PFSK-1 (cell line): Measurements from ENCODE around the gene MAP1S.

Source experiments
- FOXP2 ChIP-seq: optimal IDR thresholded peaks from 2 replicates; pipeline ENCODE3; 2011; ENCODE audit warnings: borderline replicate concordance, control low read depth, inconsistent platforms; ENCODE audit not compliant: insufficient read depth; ENCODE audit errors: extremely low read length, extremely low read depth
- POLR2AphosphoS5 ChIP-seq: IDR thresholded peaks from 2 replicates; pipeline ENCODE4 v1.6.1; 2012; ENCODE audit warnings: low read depth, mild to moderate bottlenecking, control low read depth, low read length, moderate library complexity
- REST ChIP-seq, 2 experiments: IDR thresholded peaks; 2 replicates each; pipeline versions ENCODE4 v1.6.1 to v1.8.0; 2011 to 2012; ENCODE audit warnings: low read depth in 2 of 2, low read length in 2 of 2, control low read depth in 1 of 2, inconsistent platforms in 1 of 2, mild to moderate bottlenecking in 1 of 2, moderate library complexity in 1 of 2; ENCODE audit not compliant: insufficient read depth in 1 of 2
- SIN3A ChIP-seq: IDR thresholded peaks from 2 replicates; pipeline ENCODE4 v1.6.1; 2012; ENCODE audit warnings: mild to moderate bottlenecking, low read length, moderate library complexity, borderline replicate concordance; ENCODE audit not compliant: insufficient read depth
- TAF1 ChIP-seq: IDR thresholded peaks from 2 replicates; pipeline ENCODE4 v1.6.1; 2012; ENCODE audit warnings: low read length, control low read depth, borderline replicate concordance; ENCODE audit not compliant: insufficient read depth

Gene MAP1S

GRCh38 chr19:17775991-17776803 lies 56.9 kb downstream of the MAP1S start:
- TF ChIP-seq POLR2AphosphoS5 (no peak), FOXP2 (no peak), SIN3A (no peak), TAF1 (no peak), REST (IDR thresholded peaks at IDR 0.05; ENCODE audit: insufficient read depth in 1 of 2, low read depth in 2 of 2, low read length in 2 of 2) (no peak)

- TF ChIP-seq FOXP2 = no peak
- no peak for TF ChIP-seq TAF1
- TF ChIP-seq SIN3A = no peak
- TF ChIP-seq POLR2AphosphoS5 = no peak
- TF ChIP-seq REST (IDR thresholded peaks at IDR 0.05; ENCODE audit: insufficient read depth in 1 of 2, low read depth in 2 of 2, low read length in 2 of 2) = no peak
Observed at GRCh38 chr19:17778251-17778967, 59.1 kb downstream of the MAP1S start.

- TF ChIP-seq TAF1 (no peak), POLR2AphosphoS5 (no peak), REST (IDR thresholded peaks at IDR 0.05; ENCODE audit: insufficient read depth in 1 of 2, low read depth in 2 of 2, low read length in 2 of 2) (no peak), SIN3A (no peak), FOXP2 (no peak)
Observed at GRCh38 chr19:17778968-17779929, 60.0 kb downstream of the MAP1S start.

GRCh38 chr19:17780781-17781180 lies 61.5 kb downstream of the MAP1S start:
- TF ChIP-seq TAF1 (no peak), POLR2AphosphoS5 (no peak), REST (IDR thresholded peaks at IDR 0.05; ENCODE audit: insufficient read depth in 1 of 2, low read depth in 2 of 2, low read length in 2 of 2) (no peak), SIN3A (no peak), FOXP2 (no peak)
